Neuron (in vitro differentiated cells): ENCODE measurements around the gene ANKRD9.
"Not testable (repeated sequence)": the region's sequence is repeated elsewhere in the genome, so short reads cannot be mapped to it uniquely, and the experiment has no call there.

Experiments used
- H2AFZ ChIP-seq: one replicate; pipeline ENCODE4 v1.6.1; 2013; ENCODE audit warnings: low read depth, mild to moderate bottlenecking, inconsistent platforms, low read length, moderate library complexity
- H3K27me3 ChIP-seq: one replicate; pipeline ENCODE4 v1.6.1; 2013; ENCODE audit warnings: low read length; ENCODE audit not compliant: insufficient read depth
- H3K36me3 ChIP-seq: one replicate; pipeline ENCODE4 v1.6.1; 2013; ENCODE audit warnings: low read length; ENCODE audit not compliant: insufficient read depth
- H3K4me1 ChIP-seq: one replicate; pipeline ENCODE4 v1.6.1; 2013; ENCODE audit warnings: low read length; ENCODE audit not compliant: insufficient read depth
- H3K4me3 ChIP-seq: 2 replicates; pipeline ENCODE4 v1.5.1; 2013; ENCODE audit warnings: mild to moderate bottlenecking, low read length, moderate library complexity
- H3K9me3 ChIP-seq: one replicate; pipeline ENCODE4 v1.6.1; 2013; ENCODE audit warnings: low read length

Gene ANKRD9, protein sequence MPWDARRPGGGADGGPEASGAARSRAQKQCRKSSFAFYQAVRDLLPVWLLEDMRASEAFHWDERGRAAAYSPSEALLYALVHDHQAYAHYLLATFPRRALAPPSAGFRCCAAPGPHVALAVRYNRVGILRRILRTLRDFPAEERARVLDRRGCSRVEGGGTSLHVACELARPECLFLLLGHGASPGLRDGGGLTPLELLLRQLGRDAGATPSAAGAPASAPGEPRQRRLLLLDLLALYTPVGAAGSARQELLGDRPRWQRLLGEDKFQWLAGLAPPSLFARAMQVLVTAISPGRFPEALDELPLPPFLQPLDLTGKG

DNA sequence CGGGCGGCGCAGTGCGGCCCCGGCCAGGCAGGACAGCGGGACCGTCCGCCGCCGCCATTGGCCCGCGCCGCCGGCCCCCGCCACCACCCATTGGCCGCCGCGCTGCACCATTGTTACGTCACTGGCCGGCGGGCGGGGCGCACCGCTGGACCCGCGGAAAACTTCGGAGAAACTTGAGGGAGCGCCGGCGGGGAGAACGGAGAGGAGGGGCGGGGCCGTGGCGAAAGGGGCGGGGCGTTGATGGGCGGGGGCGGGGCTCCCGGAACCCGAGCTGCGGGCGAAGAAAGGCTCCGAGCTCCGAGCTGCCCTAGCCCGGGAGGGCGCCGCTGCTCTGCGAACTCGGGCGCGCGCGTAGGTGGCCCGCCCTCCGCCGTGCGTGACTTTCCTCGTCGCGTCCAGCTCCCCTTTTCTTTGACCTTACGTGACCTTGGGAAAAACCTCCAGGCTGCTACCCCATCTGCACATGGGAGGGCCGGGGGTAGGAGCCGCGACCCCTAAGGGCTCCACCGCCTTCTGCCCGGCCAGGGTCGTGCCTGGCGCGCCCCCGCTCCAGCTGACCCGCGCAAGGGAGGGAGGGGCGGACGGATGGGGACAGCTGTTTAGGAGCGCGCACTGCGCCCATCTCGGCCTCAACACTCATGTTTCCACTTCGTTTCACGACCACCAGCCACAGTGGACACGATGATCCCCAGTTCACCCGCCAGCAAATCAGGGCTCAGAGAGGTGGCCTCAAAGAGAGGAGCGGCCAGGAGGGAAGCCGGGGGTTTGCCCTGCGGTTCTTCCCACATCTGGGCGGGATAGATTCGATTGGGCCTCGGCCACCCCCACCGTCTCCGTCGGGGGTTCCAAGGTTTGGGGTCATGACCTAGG is at the start of gene ANKRD9:
TSS of gene ANKRD9 (minus strand) at position 31 of the 870 bp plus-strand sequence. CDS start 1,887 bp downstream, outside the sequence.
- H3K36me3 ChIP-seq: peaks cover 18% of the 10 kb centered on the region
- no peaks in the 10 kb centered on the region for H3K9me3 ChIP-seq
- H3K4me3 ChIP-seq: peak within 1 kb of the TSS; percentile 85
- H2AFZ ChIP-seq: peak within 1 kb of the TSS; percentile 44
- H3K27me3 ChIP-seq: no peaks in the 10 kb centered on the region
- peaks cover 25% of the 10 kb centered on the region for H3K4me1 ChIP-seq

DNA sequence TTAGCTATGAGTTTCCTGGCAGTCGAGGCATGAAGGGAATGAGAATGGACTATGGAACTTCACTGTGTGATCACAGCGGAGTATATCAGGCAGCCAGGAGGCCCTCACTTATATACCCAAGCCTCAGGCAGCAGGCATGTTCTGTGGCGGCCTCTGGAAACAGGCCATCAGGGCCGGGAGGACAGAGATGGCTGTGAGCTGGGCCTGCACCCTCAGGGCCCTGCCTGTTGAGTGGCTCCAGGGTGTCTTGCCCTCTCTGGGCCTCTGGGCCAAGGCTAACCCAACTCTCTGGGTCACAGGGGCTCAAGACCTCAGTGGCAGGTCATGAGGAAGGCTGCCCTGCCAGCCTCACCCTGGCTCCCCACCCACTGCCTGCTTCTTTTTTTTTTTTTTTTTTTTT is 49.0 kb upstream of the ANKRD9 start:
- Histone ChIP-seq H3K4me1 (no peaks in the 10 kb centered on the region), H3K27me3 (peaks cover 13% of the 10 kb centered on the region), H3K4me3 (no peak overlapping the region), H2AFZ (no peak overlapping the region), H3K36me3 (no peaks in the 10 kb centered on the region), H3K9me3 (no peaks in the 10 kb centered on the region)

DNA sequence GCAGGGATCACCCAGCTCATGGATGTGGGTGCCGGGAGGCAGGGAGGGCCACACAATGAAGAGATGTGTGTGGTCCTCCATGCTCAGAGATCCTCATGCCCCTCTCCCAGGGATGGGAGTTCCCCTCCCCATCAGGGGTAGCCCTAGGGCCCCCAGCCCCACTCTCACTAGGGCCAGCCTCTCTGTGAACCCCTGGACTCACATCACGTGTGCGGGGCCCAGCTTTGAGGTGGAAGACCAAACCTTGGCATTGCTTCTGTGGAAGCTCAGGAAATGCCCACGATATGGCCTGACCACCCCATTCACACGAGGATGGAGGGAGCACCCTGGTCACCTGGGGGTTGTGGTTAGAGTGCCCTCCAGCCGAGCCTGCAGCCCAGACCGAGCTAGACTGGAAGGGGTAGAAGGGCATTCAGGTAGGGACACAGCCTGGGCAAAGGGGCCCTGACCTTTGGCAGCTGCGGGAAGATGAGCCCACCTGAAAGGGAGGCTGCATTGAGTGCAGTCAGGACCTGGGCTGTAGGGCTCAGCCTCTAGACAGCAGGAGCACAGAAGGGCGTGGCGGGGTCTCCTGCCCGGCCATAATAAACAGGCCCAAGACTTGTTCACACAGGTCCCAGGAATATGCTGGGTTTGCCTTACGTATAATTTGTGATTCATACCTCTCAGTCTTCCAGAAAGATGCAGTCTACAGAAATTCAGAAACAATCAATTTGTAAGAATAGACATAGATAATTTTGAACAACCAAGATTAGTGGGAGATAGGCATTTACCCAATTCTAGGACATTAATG is 48.1 kb upstream of the ANKRD9 start:
- Histone ChIP-seq H3K4me1 (no peaks in the 10 kb centered on the region), H3K27me3 (peaks cover 13% of the 10 kb centered on the region), H3K36me3 (no peaks in the 10 kb centered on the region), H2AFZ (no peak overlapping the region), H3K4me3 (no peak overlapping the region), H3K9me3 (no peaks in the 10 kb centered on the region)

DNA sequence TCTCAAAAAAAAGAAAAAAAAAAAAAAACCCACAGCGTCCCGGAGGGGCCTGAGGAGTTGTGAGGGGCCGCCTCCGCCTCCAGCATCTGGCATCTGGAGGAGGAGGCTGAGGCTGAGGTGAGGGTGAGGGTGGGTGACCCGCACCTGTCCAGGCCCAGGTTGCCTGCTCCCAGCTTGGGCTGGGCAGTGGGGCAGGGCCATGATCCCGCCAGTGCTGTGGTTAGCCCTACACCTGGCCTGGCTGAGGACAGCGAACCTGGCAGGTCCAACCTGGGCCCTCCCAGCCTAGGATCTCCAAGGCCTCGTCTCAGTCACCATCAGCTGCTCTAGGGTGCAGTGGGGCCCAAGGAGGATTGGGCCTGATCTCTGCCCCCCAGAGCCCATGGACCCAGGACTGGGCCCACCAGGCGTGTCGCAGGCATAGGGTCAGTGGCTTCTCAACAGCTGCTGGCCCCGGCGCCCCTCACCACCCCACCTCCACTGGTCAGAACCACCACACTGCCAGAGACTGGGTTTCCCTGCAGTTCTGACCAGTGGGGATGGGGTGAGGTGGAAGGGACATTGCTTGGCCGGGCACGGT is 46.6 kb upstream of the ANKRD9 start:
- no peak overlapping the region for H3K4me3 ChIP-seq
- H3K36me3 ChIP-seq: no peaks in the 10 kb centered on the region
- peaks cover 13% of the 10 kb centered on the region for H3K27me3 ChIP-seq
- no peaks in the 10 kb centered on the region for H3K4me1 ChIP-seq
- no peaks in the 10 kb centered on the region for H3K9me3 ChIP-seq
- H2AFZ ChIP-seq: no peak overlapping the region

DNA sequence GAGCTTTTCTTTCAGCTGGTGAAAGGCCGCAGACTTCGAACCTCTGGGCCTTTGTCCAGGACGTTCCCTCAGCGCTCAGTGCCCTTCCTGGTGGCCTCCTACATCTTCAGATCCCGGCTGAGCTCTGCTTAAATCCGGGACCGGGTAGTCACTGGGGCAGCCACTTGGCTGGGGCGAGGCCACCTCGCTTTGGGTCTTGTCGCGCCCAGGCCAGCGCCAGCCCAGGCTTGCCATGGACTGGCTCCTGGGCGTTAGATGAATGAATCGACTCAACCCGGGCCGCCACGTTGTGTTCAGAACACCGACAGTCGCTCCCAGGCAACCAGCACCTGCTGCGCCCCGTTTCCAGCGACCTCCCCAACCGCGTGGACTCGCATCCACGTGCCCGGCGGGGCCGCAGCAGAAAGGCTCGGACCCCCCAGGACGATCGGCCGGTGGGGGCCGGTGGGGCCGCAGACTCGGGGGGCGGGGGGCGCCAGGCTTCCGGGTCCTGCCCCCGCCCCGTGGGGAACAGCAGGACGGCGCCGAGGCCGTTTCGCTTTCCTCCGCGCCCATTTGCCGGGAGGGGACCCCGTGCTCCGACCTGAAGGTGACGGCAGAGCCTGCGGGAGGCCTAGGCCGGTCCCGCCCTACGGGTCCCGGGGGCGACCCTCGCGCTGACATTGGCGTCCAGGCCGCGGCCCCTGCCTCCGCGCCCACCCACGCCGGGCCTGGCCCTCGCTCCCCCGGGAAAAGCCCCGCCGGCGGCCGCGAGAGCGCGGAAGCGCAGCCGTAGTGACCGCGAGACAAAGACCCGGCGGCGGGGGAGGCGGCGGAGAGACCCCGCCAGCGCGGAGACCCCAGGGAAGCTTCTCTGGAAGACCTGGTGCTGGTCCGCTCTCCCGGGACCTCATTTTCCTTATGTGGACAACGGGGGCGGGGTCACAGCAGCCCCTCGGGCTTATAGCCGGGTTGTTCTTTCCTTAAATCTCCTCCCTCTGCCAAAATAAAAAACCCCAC is 45.5 kb upstream of the ANKRD9 start:
- no peaks in the 10 kb centered on the region for H3K36me3 ChIP-seq
- no peaks in the 10 kb centered on the region for H3K9me3 ChIP-seq
- peak overlapping the region; percentile 65 for H2AFZ ChIP-seq
- H3K4me1 ChIP-seq: no peaks in the 10 kb centered on the region
- peaks cover 13% of the 10 kb centered on the region for H3K27me3 ChIP-seq
- H3K4me3 ChIP-seq: peak overlapping the region; percentile 32

DNA sequence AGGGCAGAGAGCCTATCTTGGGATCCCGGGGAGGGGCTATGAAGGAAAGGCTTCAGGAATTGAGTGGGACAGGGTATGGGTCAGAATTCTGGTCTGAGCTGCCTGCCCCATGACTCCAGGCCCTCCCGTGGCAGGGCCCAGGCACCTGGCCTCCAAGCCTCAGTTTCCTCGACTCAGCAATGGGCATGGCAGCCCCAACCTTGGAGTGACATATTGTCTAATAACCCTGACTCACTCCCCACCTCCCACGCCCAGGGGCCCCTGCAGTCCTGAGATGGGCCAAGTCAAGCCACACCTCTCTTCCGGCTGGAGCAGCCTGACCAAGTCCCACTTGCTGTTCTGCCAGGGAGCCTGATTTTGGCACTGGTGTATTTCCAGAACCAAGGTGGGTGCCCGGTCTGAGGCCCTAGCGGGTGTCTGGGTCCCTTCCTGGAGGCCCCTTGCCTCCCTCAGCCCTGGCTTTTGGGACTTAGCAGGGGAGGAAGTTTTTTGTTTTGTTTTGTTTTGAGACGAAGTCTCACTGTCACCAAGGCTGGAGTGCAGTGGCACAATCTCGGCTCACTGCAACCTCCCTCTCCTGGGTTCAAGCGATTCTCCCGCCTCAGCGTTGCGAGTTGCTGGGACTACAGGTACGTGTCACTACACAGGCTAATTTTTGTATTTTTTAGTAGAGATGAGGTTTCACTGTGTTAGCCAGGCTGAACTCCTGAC is 42.6 kb upstream of the ANKRD9 start:
- Histone ChIP-seq H3K36me3 (no peaks in the 10 kb centered on the region), H3K4me1 (no peaks in the 10 kb centered on the region), H2AFZ (no peak overlapping the region), H3K9me3 (no peaks in the 10 kb centered on the region), H3K4me3 (no peak overlapping the region), H3K27me3 (peaks cover 17% of the 10 kb centered on the region)

DNA sequence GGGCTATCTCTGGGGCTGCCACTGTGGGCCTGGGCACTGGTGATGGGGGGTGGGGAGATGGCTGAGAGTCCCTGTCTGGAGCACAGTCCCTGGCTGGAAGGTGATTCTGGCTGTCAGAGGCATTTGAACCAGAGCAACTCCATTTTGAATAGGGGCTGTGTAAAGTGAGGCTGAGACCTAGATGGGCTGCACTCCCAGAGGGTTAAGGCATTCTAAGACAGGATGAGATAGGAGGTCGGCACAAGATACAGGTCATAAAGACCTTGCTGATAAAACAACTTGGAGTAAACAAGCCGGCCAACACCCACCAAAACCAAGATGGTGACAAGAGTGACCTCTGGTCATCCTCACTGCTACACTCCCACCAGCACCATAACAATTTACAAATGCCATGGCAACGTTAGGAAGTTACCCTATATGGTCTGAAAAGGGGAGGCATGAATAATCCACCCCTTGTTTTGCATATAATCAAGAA is 41.4 kb upstream of the ANKRD9 start:
- not testable (repeated sequence) for H3K9me3 ChIP-seq, H3K4me3 ChIP-seq

DNA sequence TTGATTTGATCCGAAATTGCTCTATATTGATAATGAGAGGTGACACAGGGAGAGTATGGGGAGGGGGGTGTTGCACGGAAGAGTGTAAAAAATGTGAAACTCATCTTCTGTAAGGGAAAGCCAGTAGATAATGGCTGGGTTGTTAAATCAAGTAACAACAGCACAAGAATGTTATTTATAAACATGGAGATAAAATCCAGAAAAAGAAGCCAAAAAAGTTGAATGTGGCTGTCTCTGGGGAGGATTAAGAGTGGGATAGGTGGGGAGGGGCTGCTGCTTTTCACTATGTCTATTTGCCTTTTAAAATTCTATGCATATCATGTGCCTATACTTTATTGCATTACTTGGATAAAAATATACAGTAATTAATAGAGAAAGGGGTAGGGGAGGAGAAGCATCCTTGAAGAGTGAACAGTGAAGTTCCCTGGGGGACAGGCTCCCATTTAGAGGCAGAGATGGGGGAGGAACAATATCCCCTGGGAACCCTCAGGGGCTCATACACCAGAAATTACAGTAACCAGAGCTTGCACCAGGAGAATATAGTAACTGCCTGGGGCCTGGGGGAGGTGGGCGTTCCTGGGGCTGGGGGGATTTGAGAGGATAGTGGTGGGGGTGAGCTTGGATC is 39.2 kb upstream of the ANKRD9 start:
- Histone ChIP-seq H3K4me3 (no peak overlapping the region), H3K4me1 (peaks cover 4% of the 10 kb centered on the region), H3K36me3 (no peaks in the 10 kb centered on the region), H2AFZ (no peak overlapping the region), H3K9me3 (no peaks in the 10 kb centered on the region), H3K27me3 (peaks cover 22% of the 10 kb centered on the region)

More for the DNA sequence above, 41.4 kb upstream of the ANKRD9 start:
- not testable (repeated sequence) for H3K36me3 ChIP-seq, H3K4me1 ChIP-seq, H3K27me3 ChIP-seq, H2AFZ ChIP-seq

DNA sequence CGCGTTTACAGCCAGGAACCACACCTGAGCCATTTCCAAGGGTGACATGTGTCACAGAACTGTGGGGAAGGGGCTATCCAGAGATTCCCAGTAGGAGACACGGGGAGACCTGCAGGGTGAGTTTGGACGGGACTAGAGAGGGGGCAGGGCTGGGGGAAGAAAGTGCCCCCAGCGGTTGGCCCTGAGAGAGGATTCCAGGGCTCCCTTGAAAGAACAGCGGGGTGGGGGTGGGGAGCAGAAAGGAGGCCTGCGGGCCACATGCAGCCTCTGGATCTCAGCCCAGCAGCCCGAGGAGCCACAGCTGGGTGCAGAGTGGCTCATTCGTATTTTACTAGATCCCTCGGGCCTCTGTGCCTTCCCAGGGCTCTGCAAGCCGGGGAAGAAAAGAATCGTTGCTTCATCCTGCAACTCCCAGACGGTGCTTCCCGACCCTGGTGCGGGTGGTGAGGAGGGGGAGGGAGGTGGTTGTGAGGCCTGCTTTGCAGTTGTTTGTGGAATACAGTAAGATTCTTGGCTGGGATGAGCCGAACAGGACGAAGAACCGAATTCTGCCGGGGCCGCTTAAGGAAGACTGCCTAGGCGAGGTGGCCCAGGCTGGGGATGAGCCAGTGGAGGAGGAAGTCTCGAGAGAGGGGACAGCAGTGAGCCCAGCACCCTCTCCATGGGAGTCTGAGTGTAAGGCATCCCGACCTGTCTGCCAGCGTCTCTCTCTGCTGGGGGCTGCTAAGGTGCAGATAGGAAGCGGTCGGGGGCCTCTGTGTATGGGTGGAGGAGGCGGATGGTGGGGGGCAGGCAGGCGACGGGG is 36.1 kb upstream of the ANKRD9 start:
- Histone ChIP-seq H3K36me3 (no peaks in the 10 kb centered on the region), H3K4me1 (peaks cover 4% of the 10 kb centered on the region), H2AFZ (peak overlapping the region; percentile 23), H3K27me3 (peaks cover 29% of the 10 kb centered on the region), H3K9me3 (no peaks in the 10 kb centered on the region), H3K4me3 (no peak overlapping the region)

DNA sequence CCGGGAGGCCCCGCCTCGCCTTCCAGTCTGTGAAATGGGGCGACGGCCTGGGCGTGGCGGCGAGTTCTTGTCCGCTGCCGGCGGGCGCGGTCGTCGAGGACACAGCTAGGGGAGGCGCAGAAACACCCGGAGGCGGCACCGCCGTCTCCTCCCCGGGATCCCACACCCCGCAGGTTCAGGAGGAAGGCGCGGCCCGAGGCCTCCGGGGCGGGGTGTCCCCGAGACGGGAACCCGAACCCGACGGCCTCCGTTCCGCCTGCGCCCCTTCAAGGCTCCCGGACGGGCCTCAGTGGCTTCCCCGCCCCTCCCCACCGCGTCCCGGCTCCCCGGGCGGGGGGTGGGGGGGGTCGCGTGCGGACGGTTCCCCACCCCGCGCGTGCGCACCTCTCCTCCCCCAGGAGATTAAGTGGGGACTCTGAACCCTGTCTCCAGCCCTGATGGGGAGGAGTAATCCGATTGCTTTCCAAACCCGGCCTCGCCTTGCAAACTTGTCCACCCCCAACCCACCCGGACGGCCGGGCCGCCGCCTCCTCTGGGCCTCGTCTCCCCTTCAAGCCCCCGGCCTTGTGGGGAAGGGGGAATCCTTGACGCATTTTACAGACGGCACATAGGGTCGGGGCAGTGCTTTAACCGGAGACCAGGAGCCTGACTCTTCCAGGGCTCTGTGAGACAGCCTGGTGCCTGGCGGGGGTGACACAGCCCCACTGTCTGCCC is 35.3 kb upstream of the ANKRD9 start:
- Histone ChIP-seq H3K4me1 (peaks cover 4% of the 10 kb centered on the region), H3K36me3 (no peaks in the 10 kb centered on the region), H3K4me3 (no peak overlapping the region), H2AFZ (no peak overlapping the region), H3K9me3 (no peaks in the 10 kb centered on the region), H3K27me3 (peaks cover 29% of the 10 kb centered on the region)
